GM12878 (cell line): Measurements from ENCODE around the gene KCNAB2. TPM values are rescaled to one million over a fixed set of nuclear protein-coding genes. Genes with fewer than 3 reads are reported as not detected.

Experiments
- ATAC-seq: fragments of 200-7000 bp; cut with Tn5 transposase; 3 replicates; pipeline ENCODE4 v1.9.1; 2020; ENCODE audit warnings: mild to moderate bottlenecking, moderate library complexity
- BruUV-seq: library from RNA; stranded (reverse); fragments of 400-500 nt; replicated peaks from 2 replicates; lab custom pipeline; 2021; lab: Mats Ljungman, UMichigan
- CTCF ChIA-PET: fragments of 300-600 bp; sonication (Branson Sonifier 250); formaldehyde crosslinking; extraction: SDS; loops from one replicate; lab custom pipeline; 2021; ENCODE audit warnings: inconsistent platforms; lab: Yijun Ruan, JAX
- POLR2A ChIA-PET: fragments of 350-600 bp; formaldehyde crosslinking; extraction: SDS; loops from one replicate; lab custom pipeline; 2021; ENCODE audit warnings: inconsistent platforms; lab: Charles Lee
- RAD21 ChIA-PET: fragments of 300-600 bp; sonication (Branson Sonifier 250); formaldehyde crosslinking; loops from one replicate; lab custom pipeline; 2023; ENCODE audit warnings: antibody characterized with exemption; ENCODE audit not compliant: unreplicated experiment; lab: Charles Lee
- SMC1A ChIA-PET: fragments of 300-600 bp; sonication (Branson Sonifier 250); formaldehyde crosslinking; loops from one replicate; lab custom pipeline; 2023; ENCODE audit not compliant: unreplicated experiment, uncharacterized antibody; lab: Charles Lee
- DNase-seq: peaks from one replicate; pipeline ENCODE4 v3.0.0-alpha.2; 2011; ENCODE audit warnings: low read depth, low spot score
- FAIRE-seq: peaks from 3 replicates; lab custom pipeline; 2011; peaks lifted over from hg19 to GRCh38; lab: Jason Lieb, UNC
- H2AFZ ChIP-seq: 2 replicates; pipeline ENCODE4 v1.6.0; 2011; ENCODE audit warnings: low read depth, low read length, control low read depth; ENCODE audit not compliant: control insufficient read depth
- H3K27ac ChIP-seq: 2 replicates; pipeline ENCODE4 v1.5.1; 2011; ENCODE audit warnings: control low read depth; ENCODE audit not compliant: control insufficient read depth, insufficient read depth
- H3K27me3 ChIP-seq, 2 experiments: replicated peaks in 1 of 2; 2 replicates each; pipeline versions ENCODE4 v1.6.0 to v1.6.1; 2011; ENCODE audit warnings: low read length in 1 of 2; ENCODE audit not compliant: control insufficient read depth in 2 of 2, insufficient read depth in 2 of 2
- H3K36me3 ChIP-seq, 2 experiments: 2 replicates each; pipeline ENCODE4 v1.5.1; 2011; ENCODE audit warnings: low read length in 1 of 2; ENCODE audit not compliant: control insufficient read depth in 2 of 2, insufficient read depth in 2 of 2
- H3K4me1 ChIP-seq: 2 replicates; pipeline ENCODE4 v1.6.1; 2011; ENCODE audit warnings: mild to moderate bottlenecking, low read length, moderate library complexity, mixed read lengths; ENCODE audit not compliant: control insufficient read depth, insufficient read depth
- H3K4me2 ChIP-seq: 2 replicates; pipeline ENCODE4 v1.6.0; 2011; ENCODE audit warnings: control low read depth; ENCODE audit not compliant: control insufficient read depth, insufficient read depth
- H3K4me3 ChIP-seq: fragments of 200-600 bp; sonication (generic); 2 replicates; pipeline ENCODE4 v1.5.1; 2016
- H3K79me2 ChIP-seq: 2 replicates; pipeline ENCODE4 v1.6.0; 2011; ENCODE audit warnings: low read length; ENCODE audit not compliant: control insufficient read depth, insufficient read depth
- H3K9ac ChIP-seq: 2 replicates; pipeline ENCODE4 v1.8.0; 2011; ENCODE audit warnings: low read length, control low read depth, mixed read lengths; ENCODE audit not compliant: control insufficient read depth, insufficient read depth
- H3K9me3 ChIP-seq: replicated peaks from 3 replicates; pipeline ENCODE4 v1.5.1; 2011; ENCODE audit warnings: mild to moderate bottlenecking, low read length; ENCODE audit not compliant: control insufficient read depth, insufficient read depth
- H4K20me1 ChIP-seq: 2 replicates; pipeline ENCODE4 v1.6.0; 2011; ENCODE audit not compliant: control insufficient read depth, insufficient read depth
- BCL11A ChIP-seq: IDR thresholded peaks from 2 replicates; pipeline ENCODE4 v1.6.1; 2011; ENCODE audit warnings: low read depth, low read length
- ETV6 ChIP-seq, 2 experiments: fragments of 450-650 bp in 1 of 2; IDR thresholded peaks in 1 of 2; conservative IDR thresholded peaks in 1 of 2; 2 replicates each; pipeline ENCODE4 v1.6.1; 2014; ENCODE audit warnings: antibody characterized with exemption in 1 of 2, borderline replicate concordance in 1 of 2, low read depth in 1 of 2, mild to moderate bottlenecking in 1 of 2, moderate library complexity in 1 of 2
- HSF1 ChIP-seq: fragments of 150-350 bp; IDR thresholded peaks from 2 replicates; pipeline ENCODE4 v1.6.1; 2014; ENCODE audit warnings: mild to moderate bottlenecking, low read depth, low read length
- LARP7 ChIP-seq: fragments of 450-650 bp; IDR thresholded peaks from 2 replicates; pipeline ENCODE4 v1.6.1; 2017; ENCODE audit warnings: mild to moderate bottlenecking
- NKRF ChIP-seq: fragments of 450-650 bp; conservative IDR thresholded peaks from 2 replicates; pipeline ENCODE4 v1.6.1; 2017; ENCODE audit warnings: mild to moderate bottlenecking, moderate library complexity
- NR2C2 ChIP-seq: IDR thresholded peaks from 2 replicates; pipeline ENCODE4 v1.6.1; 2011; ENCODE audit warnings: borderline replicate concordance, low read depth; ENCODE audit not compliant: control insufficient read depth, insufficient read length
- RFX5 ChIP-seq: IDR thresholded peaks from 2 replicates; pipeline ENCODE4 v1.6.1; 2011; ENCODE audit warnings: low read depth, low read length, improper control_type of control experiment
- SREBF1 ChIP-seq: IDR thresholded peaks from 2 replicates; pipeline ENCODE4 v1.6.1; 2012; ENCODE audit warnings: mild to moderate bottlenecking, low read length
- USF1 ChIP-seq: IDR thresholded peaks from 2 replicates; pipeline ENCODE4 v1.6.1; 2011; ENCODE audit warnings: borderline replicate concordance, low read depth, mild to moderate bottlenecking, moderate library complexity, mixed read lengths, low read length; ENCODE audit not compliant: insufficient read depth; ENCODE audit errors: extremely low read length
- WGBS: methylation state at CpG from one replicate; pipeline ENCODE4 v1.1.6; 2016; ENCODE audit warnings: low lambda C conversion rate; ENCODE audit not compliant: insufficient replicate concordance, insufficient coverage; ENCODE audit errors: missing lambda C conversion rate; 5-methylcytosine and 5-hydroxymethylcytosine counted together
- in situ Hi-C: fragments of 300-500 bp; cut with MboI; formaldehyde crosslinking; loops from 9 replicates; pipeline ENCODE4 v1.14.3; 2018; ENCODE audit warnings: mixed read lengths
- intact Hi-C: fragments of 100-400 bp; cut with micrococcal nuclease; formaldehyde crosslinking; loops from one replicate; pipeline ENCODE4 v1.14.2; 2022; ENCODE audit not compliant: unreplicated experiment
- polyA plus RNA-seq, 11 experiments: library from polyadenylated mRNA; depleted of rRNA in 4 of 11; unstranded in 6 of 11; stranded (reverse) in 5 of 11; fragments of >200 nt; fragmentation: Nextera tagmentation in 4 of 11; fragmentation: Illumina TruSeq in 1 of 11; extraction: Ambion mirVana in 4 of 11; extraction: Trizol in 1 of 11; gene quantifications; 1 replicate in 1 of 11; 2 replicates in 10 of 11; pipeline versions ENCODE4 v1.2.1 to v1.2.3, GENCODE V29; 2011 to 2016; ENCODE audit warnings: inconsistent platforms in 2 of 11, missing spikeins in 2 of 11, low read depth in 1 of 11
- total RNA-seq, 4 experiments: library from RNA; depleted of rRNA in 3 of 4; stranded (reverse); fragments of >200 nt in 3 of 4; fragmentation: Illumina TruSeq in 1 of 4; extraction: Trizol in 1 of 4; gene quantifications; 2 replicates each; pipeline versions ENCODE4 v1.2.1 to v1.2.3, GENCODE V29; 2013 to 2021
- TF ChIP-seq, protein P1 (sequence below): fragments of 450-650 bp; formaldehyde crosslinking; IDR thresholded peaks from 2 replicates; pipeline ENCODE4 v1.5.0; 2022; ENCODE audit warnings: mild to moderate bottlenecking, missing genetic modification characterization

The KCNAB2 gene
- total and polyA plus RNA-seq, 10 of the 15 experiments (the other 5 are each of a cell fraction or from before 2014, with no cell fraction given) = 2.9 to 123 (median 62.4) TPM

GRCh38 chr1:6028042-6028850 is 17.4 kb upstream of the KCNAB2 start:
- ChIA-PET SMC1A (interaction anchor here (1.8 kb wide), 1 partner anchor 34 kb away, joined by 3 read pairs; no protein-coding TSS in a partner anchor), RAD21 (interaction anchor here (0.6 to 1.1 kb wide), 2 partner anchors 36 to 37 kb away, joined by 4 to 5 read pairs; partner anchors contain the start of gene NPHP4), POLR2A (interaction anchor here (0.7 to 4.4 kb wide), 2 partner anchors 36 to 799 kb away, joined by 7 to 38 read pairs; partner anchors contain the start of gene NPHP4), CTCF (interaction anchor here (1.3 kb wide), 1 partner anchor 11 kb away, joined by 3 read pairs; no protein-coding TSS in a partner anchor)
- Histone ChIP-seq H3K4me1 (peaks cover 40% of the 10 kb centered on the region), H3K79me2 (peaks cover 72% of the 10 kb centered on the region), H3K27me3 (no peaks in the 10 kb centered on the region), H4K20me1 (peaks cover 4% of the 10 kb centered on the region; the same call in 1 of the 2 replicates), H3K27ac (peak overlapping the region; percentile 82), H3K9ac (peak overlapping the region; percentile 86), H3K36me3 (peaks cover 4 to 6% of the 10 kb centered on the region in 2 experiments), H2AFZ (peak overlapping the region; percentile 48), H3K4me2 (peak overlapping the region; percentile 96), H3K9me3 (no peaks in the 10 kb centered on the region), H3K4me3 (peak overlapping the region; percentile 89)
- intact Hi-C loops (loop anchor here (5.0 kb wide), 1 partner anchor 169 kb away; the partner anchor contains the start of gene RPL22), in situ Hi-C loops (no loop called here)
- WGBS = 6% methylated on average over 19 of the region's 19 CpGs
- peak; percentile 44 for ATAC-seq
- DNase-seq = no peak
- BruUV-seq = no TSS peak
- FAIRE-seq = peak; percentile 71
- TF ChIP-seq NKRF = no peak
- no peak for TF ChIP-seq HSF1
- TF ChIP-seq LARP7 = no peak
- TF ChIP-seq, protein P1, sequence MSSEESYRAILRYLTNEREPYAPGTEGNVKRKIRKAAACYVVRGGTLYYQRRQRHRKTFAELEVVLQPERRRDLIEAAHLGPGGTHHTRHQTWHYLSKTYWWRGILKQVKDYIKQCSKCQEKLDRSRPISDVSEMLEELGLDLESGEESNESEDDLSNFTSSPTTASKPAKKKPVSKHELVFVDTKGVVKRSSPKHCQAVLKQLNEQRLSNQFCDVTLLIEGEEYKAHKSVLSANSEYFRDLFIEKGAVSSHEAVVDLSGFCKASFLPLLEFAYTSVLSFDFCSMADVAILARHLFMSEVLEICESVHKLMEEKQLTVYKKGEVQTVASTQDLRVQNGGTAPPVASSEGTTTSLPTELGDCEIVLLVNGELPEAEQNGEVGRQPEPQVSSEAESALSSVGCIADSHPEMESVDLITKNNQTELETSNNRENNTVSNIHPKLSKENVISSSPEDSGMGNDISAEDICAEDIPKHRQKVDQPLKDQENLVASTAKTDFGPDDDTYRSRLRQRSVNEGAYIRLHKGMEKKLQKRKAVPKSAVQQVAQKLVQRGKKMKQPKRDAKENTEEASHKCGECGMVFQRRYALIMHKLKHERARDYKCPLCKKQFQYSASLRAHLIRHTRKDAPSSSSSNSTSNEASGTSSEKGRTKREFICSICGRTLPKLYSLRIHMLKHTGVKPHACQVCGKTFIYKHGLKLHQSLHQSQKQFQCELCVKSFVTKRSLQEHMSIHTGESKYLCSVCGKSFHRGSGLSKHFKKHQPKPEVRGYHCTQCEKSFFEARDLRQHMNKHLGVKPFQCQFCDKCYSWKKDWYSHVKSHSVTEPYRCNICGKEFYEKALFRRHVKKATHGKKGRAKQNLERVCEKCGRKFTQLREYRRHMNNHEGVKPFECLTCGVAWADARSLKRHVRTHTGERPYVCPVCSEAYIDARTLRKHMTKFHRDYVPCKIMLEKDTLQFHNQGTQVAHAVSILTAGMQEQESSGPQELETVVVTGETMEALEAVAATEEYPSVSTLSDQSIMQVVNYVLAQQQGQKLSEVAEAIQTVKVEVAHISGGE (CRISPR knock-in tag) = no peak
- TF ChIP-seq BCL11A = 0 out of 2 replicates have a peak, but pooled peaks have one; percentile 24
- no peak for TF ChIP-seq NR2C2
- peak in 1 of 2 experiments; percentile 91; a peak in 2 of 4 replicates for TF ChIP-seq ETV6 (conservative IDR thresholded peaks at IDR 0.05 in 1 of 2, IDR thresholded peaks at IDR 0.05 in 1 of 2; ENCODE audit: borderline replicate concordance in 1 of 2, low read depth in 1 of 2)
- no peak for TF ChIP-seq SREBF1
- no peak for TF ChIP-seq USF1
- no peak for TF ChIP-seq RFX5
